Thyroid gland (tissue), 4 donors: ENCODE data around the gene ULK3. TPM values are rescaled to one million over a fixed set of nuclear protein-coding genes. Genes with fewer than 3 reads are reported as not detected.

Experiments
- DNase-seq, 2 donors: peaks; one replicate each; pipeline ENCODE4 v3.0.0-alpha.2; 2019
- H3K27ac ChIP-seq, 3 donors: fragments of 200-600 bp; sonication (generic); 1 replicate in 2 of 3; 2 replicates in 1 of 3; pipeline ENCODE4 v1.5.1; 2016 to 2019; ENCODE audit warnings: mild to moderate bottlenecking in 1 of 3, moderate library complexity in 1 of 3
- H3K27me3 ChIP-seq: fragments of 200-600 bp; sonication (generic); one replicate; pipeline ENCODE4 v1.5.1; 2019
- H3K36me3 ChIP-seq, 2 donors: fragments of 200-600 bp; sonication (generic); one replicate each; pipeline ENCODE4 v1.5.1; 2016 to 2019
- H3K4me1 ChIP-seq, 2 donors: fragments of 200-600 bp; sonication (generic); one replicate each; pipeline ENCODE4 v1.5.1; 2017 to 2019
- H3K4me3 ChIP-seq, 3 donors: fragments of 200-600 bp; sonication (generic); replicated peaks in 1 of 3; 1 replicate in 2 of 3; 2 replicates in 1 of 3; pipeline ENCODE4 v1.5.1; 2016; ENCODE audit warnings: mild to moderate bottlenecking in 1 of 3
- H3K9me3 ChIP-seq: fragments of 200-600 bp; sonication (generic); one replicate; pipeline ENCODE4 v1.5.1; 2017
- POLR2A ChIP-seq, 2 donors: fragments of 450-650 bp; IDR thresholded peaks; one replicate each; pipeline ENCODE4 v1.6.1; 2017; ENCODE audit warnings: antibody characterized with exemption in 2 of 2, mild to moderate bottlenecking in 2 of 2, moderate library complexity in 1 of 2
- WGBS, 2 donors: methylation state at CpG; one replicate each; pipeline ENCODE4 v1.1.5; 2017; 5-methylcytosine and 5-hydroxymethylcytosine counted together
- intact Hi-C: fragments of 100-400 bp; cut with DNase I; formaldehyde crosslinking; loops from one replicate; pipeline ENCODE4 v1.15.1; 2023
- total RNA-seq, 4 donors: library from RNA; depleted of rRNA; stranded (reverse); fragments of >200 nt; gene quantifications; one replicate each; pipeline ENCODE4 v1.2.3, GENCODE V29; 2016
- TF ChIP-seq, protein P1 (sequence below), 6 experiments: fragments of 200-600 bp in 3 of 6; fragments of 450-650 bp in 3 of 6; sonication (generic) in 3 of 6; IDR thresholded peaks; one replicate each; pipeline ENCODE4 v1.5.1; 2016 to 2019; ENCODE audit warnings: antibody characterized with exemption in 6 of 6, mild to moderate bottlenecking in 2 of 6, inconsistent platforms in 1 of 6, moderate library complexity in 1 of 6

The ULK3 gene
- total RNA-seq, 4 donors from 2014 or later, result 40.9 to 91.1 (median 74.7) TPM

DNA sequence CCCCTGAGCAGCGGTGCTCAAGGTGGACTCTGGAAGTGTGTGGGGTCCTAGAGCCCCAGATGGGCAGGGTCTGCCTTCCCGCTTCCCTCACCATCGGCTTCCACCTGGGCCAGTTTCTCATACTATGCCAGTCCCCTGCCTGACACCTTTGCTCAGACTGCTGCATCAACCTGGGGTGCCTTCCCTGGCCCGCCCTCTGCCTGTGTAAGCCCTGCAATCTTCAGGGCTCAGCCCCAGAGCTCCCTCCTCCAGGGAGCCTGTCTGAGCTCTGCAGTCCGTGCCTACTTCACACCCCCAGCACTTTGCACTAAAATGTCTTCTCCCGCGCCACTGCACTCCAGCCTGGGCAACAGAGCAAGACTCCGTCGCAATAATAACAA, 48.0 kb downstream of the ULK3 start:
- Histone ChIP-seq H3K4me1 (peaks cover 24 to 34% of the 10 kb centered on the region in 2 donors), H3K27me3 (no peaks in the 10 kb centered on the region), H3K4me3 (no peak overlapping the region), H3K9me3 (no peaks in the 10 kb centered on the region), H3K27ac (no peak overlapping the region), H3K36me3 (no peaks in the 10 kb centered on the region)
- intact Hi-C loops, result no loop called here
- no peak for DNase-seq
- TF ChIP-seq, protein P1, sequence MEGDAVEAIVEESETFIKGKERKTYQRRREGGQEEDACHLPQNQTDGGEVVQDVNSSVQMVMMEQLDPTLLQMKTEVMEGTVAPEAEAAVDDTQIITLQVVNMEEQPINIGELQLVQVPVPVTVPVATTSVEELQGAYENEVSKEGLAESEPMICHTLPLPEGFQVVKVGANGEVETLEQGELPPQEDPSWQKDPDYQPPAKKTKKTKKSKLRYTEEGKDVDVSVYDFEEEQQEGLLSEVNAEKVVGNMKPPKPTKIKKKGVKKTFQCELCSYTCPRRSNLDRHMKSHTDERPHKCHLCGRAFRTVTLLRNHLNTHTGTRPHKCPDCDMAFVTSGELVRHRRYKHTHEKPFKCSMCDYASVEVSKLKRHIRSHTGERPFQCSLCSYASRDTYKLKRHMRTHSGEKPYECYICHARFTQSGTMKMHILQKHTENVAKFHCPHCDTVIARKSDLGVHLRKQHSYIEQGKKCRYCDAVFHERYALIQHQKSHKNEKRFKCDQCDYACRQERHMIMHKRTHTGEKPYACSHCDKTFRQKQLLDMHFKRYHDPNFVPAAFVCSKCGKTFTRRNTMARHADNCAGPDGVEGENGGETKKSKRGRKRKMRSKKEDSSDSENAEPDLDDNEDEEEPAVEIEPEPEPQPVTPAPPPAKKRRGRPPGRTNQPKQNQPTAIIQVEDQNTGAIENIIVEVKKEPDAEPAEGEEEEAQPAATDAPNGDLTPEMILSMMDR (IDR thresholded peaks at IDR 0.05), result no peak
- no peak for TF ChIP-seq POLR2A (IDR thresholded peaks at IDR 0.05)
- 90 to 92% methylated on average over 9 of the region's 9 CpGs for WGBS, 2 donors

DNA sequence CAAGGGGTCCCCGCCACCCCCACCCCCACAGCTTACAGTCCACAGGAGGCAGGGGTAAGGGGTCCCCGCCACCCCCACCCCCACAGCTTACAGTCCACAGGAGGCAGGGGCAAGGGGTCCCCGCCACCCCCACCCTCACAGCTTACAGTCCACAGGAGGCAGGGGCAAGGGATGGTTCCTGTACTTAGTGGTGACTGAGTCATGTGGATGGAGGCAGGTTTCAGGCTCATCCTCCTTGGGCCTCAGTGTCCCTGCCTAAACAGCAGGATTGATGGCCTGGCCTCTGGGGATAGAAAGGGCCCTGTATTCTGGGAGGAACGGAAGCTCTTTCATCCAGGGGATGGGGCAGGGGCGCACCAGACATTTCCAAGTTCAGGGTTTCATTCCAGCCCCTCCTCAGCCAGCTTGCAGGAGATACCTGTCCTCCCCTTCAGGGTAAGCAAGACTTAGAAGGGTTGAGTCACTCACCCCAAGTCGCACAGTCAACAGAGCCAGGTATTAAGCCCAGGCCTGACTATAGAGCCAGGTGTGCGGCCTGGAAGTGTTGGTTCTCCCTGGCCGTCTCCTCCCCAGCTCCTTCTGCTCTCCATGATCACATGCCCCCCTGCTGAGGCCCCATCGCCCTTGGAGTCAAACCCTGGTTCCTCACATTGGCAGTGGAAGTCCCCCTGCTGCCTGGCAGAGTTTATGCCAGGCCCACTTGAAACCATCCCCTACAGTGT, 48.5 kb downstream of the ULK3 start:
- Histone ChIP-seq H3K4me1 (peaks cover 29 to 40% of the 10 kb centered on the region in 2 donors), H3K4me3 (no peak overlapping the region), H3K27me3 (no peaks in the 10 kb centered on the region), H3K9me3 (no peaks in the 10 kb centered on the region), H3K36me3 (no peaks in the 10 kb centered on the region), H3K27ac (no peak overlapping the region)
- TF ChIP-seq POLR2A (IDR thresholded peaks at IDR 0.05), result no peak
- TF ChIP-seq, protein P1 (IDR thresholded peaks at IDR 0.05), result no peak
- no peak for DNase-seq
- intact Hi-C loops, result no loop called here
- WGBS, 2 donors, result 87% methylated on average over 5 to 6 of the region's 9 CpGs

DNA sequence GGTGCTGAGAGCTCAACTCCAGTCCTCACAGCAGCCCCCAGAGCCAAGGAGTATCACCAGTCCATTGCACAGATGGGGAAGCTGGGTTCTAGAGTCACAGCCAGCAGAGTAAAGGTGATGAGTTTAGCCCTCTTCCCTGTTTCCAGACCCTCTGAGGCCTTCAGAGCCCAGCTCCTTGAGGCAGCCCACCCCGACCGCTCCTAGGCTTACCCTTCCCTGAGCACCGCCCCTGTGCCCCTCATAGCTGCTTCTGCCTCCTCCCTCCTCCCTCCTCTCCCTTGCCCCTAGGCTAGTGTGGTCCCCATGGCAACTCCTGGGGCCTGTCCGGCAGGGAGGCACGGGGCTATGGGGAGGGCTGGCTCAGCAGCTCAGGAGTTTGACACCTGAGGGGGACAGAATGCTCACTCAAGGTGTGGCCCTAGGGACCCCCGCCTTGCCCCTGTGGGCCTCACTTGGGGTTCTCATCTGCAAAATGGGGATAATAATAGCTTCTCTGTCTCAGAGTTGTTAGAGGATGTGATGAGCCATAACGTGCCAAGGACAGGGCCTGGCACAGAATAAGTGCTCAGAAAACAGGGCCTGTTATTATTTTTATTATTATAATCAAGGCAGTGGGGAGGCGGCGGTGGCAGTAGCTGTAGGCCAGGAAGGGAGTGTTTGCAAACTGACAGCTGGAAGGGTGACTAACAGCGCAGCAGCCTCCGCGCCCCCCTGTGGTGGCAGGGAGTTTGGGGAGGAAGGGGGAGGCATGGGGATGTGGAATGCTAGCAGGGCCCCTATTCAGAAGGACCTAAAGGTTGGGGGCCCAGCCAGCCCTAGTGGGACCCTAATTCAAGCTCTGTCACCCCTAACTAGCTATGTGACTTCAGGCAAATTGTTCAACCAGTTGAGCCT, 49.6 kb downstream of the ULK3 start:
- WGBS, 2 donors, result 80 to 89% methylated on average over 12 of the region's 12 CpGs
- no peak for DNase-seq
- Histone ChIP-seq H3K9me3 (no peaks in the 10 kb centered on the region), H3K27ac (no peak overlapping the region), H3K4me3 (no peak overlapping the region), H3K4me1 (peaks cover 32 to 50% of the 10 kb centered on the region in 2 donors), H3K36me3 (no peaks in the 10 kb centered on the region), H3K27me3 (no peaks in the 10 kb centered on the region)
- intact Hi-C loops, result no loop called here
- TF ChIP-seq, protein P1 (IDR thresholded peaks at IDR 0.05), result no peak
- no peak for TF ChIP-seq POLR2A (IDR thresholded peaks at IDR 0.05)

DNA sequence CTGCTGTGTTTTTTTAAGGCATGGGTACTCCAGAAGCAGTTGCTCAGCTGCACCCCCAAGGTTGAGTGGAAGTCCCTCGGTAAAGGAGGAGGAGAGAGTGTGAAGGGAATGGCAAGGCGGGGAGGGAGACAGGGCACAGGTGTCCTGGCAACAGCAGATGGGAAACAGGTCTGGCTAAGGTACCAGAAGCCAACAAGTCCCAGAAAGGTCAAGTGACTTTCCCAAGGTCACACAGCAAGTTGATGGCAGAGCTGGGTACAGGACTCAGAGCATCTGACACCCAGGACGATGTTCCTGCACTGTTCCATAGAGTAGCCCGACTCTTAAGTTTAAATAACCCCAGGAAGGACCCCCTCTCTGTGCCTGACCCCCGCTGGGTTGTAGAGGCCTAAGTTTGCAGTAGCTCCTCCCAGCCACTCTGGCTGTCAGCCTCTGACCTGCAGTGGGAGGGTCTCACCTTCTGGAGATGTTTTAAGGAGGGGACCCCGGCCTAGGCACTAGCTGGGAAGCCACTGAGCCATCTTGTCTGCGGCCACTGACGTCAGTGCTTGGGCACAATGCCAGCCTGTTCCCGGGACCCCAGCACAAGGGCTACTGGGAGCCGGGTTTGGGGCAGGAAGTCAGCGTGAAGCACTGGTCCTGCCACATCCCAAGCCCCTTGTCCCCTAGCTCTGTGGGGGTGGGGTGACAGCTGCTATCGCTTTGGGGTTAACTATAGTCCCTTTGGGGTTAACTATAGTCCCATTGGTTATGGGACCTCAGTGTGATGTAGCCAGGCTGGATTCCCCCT, 50.5 kb downstream of the ULK3 start:
- TF ChIP-seq POLR2A (IDR thresholded peaks at IDR 0.05), result no peak
- TF ChIP-seq, protein P1 (IDR thresholded peaks at IDR 0.05), result no peak
- intact Hi-C loops, result no loop called here
- 78 to 80% methylated on average over 6 to 12 of the region's 12 CpGs for WGBS, 2 donors
- Histone ChIP-seq H3K4me3 (no peak overlapping the region), H3K27me3 (no peaks in the 10 kb centered on the region), H3K27ac (peak overlapping the region in 2 of 3 donors; percentile 31 to 58), H3K36me3 (no peaks in the 10 kb centered on the region), H3K4me1 (peaks cover 36 to 59% of the 10 kb centered on the region in 2 donors), H3K9me3 (no peaks in the 10 kb centered on the region)
- DNase-seq, result no peak
